ENCODE measurements around the gene ZNF593OS. TPM values are rescaled to one million over a fixed set of nuclear protein-coding genes. Genes with fewer than 3 reads are reported as not detected.
A peak's percentile ranks its signal among the peaks of the same experiment; 100 is the strongest.

ZNF593OS gene
- total RNA-seq, 1 experiment from 2014 or later = 1.6 TPM

GRCh38 chr1:26159743-26160039 is 11.9 kb downstream of the ZNF593OS start:
- DNase-seq (ENCODE audit: low spot score) = no peak

DNA sequence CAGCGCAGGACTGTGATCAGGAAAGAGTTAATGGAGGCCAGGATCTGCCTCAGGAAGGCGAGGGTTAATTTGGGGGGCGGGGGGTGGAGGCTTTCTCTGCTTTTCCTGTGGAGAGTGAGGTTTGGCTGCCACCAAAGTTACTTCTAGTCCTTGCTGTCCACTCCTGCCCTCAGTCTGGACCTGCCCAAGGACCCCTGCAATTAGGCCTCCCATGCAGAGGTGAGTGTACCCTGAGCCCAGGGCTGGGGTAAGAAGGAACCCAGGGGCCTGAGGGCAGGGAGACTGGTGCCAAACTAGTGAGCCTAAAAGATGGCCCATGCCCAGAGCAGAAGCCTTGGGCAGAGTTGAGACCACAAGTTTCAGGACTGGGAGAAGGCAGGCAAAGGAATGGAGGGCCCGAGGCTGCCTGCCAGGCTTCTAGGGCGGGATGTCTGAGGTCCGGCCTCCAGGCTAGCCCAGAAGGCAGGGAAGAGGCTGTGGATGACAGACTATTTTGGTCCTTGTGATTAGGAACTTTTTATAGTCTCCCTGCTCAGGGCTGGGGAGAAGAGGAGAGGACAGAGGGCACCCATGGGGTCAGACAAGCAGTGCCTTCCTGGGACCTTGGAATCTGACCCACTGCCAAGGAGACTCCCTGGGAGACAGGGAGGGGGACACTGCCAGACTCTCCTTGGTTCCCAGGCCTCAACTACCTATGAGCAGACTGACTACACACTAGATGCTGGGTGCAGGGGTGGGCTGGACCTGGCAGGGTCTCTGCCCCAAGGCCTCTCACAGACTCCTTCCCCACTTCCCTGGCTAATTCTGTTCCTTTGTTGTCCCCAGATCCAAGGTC is 12.5 kb downstream of the ZNF593OS start, which contains the start of gene FAM110D:
Gene FAM110D (plus strand): TSS at position 172 of the 835 bp plus-strand sequence. CDS start 2,213 bp downstream, outside the sequence.
- DNase-seq (ENCODE audit: low spot score) = no peak

- no peak for DNase-seq (ENCODE audit: low spot score)
Observed at GRCh38 chr1:26158271-26158907, 13.2 kb downstream of the ZNF593OS start.

- no peak for DNase-seq (ENCODE audit: low spot score)
Observed at GRCh38 chr1:26156285-26157038, 15.2 kb downstream of the ZNF593OS start.

- DNase-seq (ENCODE audit: low spot score) = no peak
Observed at GRCh38 chr1:26155370-26156284, 16.0 kb downstream of the ZNF593OS start.

GRCh38 chr1:26154750-26155149 is 16.9 kb downstream of the ZNF593OS start:
- DNase-seq (ENCODE audit: low spot score) = no peak

- DNase-seq (ENCODE audit: low spot score) = no peak
Observed at GRCh38 chr1:26153966-26154532, 17.6 kb downstream of the ZNF593OS start.

- no peak for DNase-seq (ENCODE audit: low spot score)
Observed at GRCh38 chr1:26148887-26149286, 22.7 kb downstream of the ZNF593OS start.

DNA sequence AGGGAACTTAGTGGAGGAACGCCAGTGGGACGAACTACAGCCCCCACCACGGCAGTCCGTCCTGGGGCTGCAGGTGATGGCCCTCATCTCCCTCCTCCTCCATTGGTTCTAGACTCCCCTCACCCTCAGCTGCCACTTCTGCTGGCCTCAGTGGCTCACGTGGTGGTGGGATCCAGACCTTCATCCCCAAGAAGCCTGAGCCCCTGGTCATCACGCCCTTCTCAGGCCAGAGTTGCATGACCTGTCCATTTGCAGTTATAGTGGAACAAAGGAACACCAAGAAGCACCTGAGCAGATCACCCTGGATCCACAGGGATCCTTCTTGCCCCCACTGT is 25.7 kb downstream of the ZNF593OS start:
- DNase-seq (ENCODE audit: low spot score) = no peak

DNA sequence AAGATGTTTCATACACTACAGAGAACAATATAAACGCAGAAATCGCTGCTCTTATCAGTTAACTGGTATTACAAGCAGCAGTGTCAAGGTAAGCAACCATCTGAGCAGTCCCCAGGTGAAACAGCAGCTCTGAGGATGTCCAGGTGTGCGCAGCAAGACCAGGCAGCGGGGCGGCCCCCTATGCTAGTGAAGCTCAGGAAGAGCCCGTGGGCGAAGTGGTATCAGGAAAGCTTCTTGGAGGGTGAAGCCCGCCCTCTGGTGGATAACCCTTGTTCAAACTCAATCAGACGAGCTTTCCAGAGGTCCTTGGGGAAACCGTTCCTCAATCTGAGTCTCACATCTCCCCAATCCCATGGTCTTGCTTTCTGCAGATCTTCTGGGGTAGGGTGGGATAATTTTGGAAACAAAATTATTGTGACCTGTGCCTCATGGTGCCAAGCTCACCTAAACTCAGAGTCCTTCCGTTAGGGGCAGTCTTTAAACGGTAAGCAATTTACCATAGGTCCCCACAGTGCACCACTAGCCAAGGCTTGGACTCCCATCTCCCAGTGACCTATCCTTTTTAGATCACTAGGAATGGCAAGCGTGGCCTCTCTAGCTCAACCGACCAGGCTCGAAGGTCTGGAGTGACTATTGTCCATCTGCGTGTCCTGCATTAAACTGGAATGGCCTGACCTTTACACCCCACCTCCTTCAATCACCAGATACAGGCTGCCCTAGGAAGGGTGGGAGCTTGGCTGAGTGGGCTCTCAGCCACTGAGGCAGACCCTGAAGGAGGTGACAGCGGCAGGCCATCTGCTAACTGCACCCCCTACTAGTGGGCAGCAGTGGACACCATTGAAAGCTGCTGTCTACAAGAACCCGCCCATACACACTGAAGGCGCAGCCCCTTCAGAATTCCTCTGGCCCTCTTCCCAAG is 26.3 kb downstream of the ZNF593OS start:
- peak; percentile 96 for DNase-seq (ENCODE audit: low spot score)

- no peak for DNase-seq (ENCODE audit: low spot score)
Observed at GRCh38 chr1:26142159-26142558, 29.5 kb downstream of the ZNF593OS start.

DNA sequence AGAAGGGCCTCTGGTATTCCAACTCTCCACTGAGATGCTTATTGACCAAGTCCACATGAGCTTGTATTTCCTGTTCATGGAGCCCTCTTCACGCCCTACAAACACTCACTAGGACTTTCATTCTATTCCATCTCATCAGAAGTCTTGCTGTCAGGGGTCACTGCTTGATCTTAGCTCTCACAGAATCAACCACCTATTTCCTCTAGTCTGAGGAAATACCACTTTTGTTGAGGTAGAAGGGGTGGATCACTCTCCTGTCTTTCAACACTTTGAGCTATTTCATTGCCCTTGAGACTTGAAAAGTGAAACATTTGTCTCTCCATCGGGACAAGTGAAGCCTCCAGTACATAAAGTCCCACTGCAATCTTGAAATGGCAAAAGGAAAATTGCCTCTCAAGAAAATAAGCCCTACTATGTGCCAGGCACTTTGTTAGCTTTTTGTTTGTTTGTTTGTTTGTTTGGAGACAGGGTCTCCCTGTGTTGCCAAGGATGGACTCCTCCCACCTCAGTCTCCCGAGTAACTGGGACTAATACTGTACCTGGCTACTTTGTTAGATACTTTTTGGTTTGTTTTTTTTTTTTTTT is 32.6 kb downstream of the ZNF593OS start:
- DNase-seq (ENCODE audit: low spot score) = peak; percentile 9

DNA sequence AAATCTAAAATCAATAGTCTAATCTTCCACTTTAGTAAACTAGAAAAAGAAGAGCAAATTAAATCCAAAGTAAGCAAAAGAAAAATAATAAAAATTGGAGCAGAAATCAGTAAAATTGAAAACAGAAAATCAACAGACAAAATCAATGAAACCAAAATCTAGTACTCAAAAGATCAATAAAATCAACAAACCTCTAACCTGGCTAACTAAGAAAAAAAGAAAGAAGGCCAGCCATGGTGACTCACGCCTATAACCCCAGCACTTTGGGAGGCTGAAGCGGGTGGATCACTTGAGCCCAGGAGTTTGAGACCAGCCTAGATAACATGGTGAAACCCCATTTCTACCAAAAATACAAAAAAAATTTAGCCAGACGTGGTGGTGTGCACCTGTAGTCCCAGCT is 37.2 kb downstream of the ZNF593OS start:
- no peak for DNase-seq (ENCODE audit: low spot score)

- no peak for DNase-seq (ENCODE audit: low spot score)
Observed at GRCh38 chr1:26132834-26133167, 38.8 kb downstream of the ZNF593OS start.

DNA sequence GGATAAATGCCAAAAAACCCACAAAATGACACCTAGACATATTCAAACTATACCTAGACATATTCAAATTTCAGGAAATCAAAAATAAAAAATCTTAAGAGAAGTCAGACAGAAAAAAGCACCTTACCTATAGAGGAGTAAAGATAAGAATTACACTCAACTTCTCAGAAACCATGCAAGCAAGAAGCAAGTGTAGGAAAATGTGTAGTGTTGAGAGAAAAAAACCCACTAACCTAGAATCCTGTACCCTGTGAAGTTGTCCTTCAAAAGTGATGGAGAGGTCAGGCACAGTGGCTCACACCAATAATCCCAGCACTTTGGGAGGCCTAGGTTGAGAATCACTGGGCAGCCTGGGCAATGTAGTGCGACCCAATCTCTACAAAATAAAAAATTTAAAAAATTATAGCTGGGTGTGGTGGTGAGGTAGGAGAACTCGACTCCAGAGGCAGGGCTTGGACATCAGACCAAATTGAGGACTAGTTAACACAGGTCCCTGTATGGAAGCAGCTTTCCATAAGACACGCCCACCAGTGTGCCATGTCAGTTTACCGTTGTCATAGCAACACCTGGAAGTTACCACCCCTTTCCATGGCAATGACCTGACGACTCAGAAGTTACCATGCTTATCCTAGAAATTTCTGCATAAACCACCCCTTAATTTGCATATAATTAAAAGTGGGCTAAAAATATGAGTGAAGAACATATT is 39.4 kb downstream of the ZNF593OS start:
- peak; percentile 51 for DNase-seq (ENCODE audit: low spot score)

DNA sequence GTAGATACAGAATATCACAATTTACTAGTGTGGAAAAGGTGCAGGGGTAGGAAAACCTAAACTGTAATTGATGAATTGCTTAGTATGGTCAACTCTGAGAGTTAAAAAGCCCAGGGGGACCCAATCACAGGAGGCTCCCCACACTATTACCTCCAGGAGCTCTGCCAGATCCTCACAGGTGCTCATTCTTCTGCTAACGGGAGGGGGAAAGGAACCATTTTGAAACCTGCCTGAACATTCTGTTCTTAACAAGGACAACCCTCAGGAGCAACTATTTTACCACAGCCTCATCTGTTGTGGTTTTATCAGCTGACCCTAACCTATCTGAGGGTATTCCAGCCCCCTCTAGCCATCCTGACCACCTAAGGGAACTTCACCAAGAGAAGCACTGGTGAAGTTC is 40.9 kb downstream of the ZNF593OS start:
- DNase-seq (ENCODE audit: low spot score) = no peak

DNA sequence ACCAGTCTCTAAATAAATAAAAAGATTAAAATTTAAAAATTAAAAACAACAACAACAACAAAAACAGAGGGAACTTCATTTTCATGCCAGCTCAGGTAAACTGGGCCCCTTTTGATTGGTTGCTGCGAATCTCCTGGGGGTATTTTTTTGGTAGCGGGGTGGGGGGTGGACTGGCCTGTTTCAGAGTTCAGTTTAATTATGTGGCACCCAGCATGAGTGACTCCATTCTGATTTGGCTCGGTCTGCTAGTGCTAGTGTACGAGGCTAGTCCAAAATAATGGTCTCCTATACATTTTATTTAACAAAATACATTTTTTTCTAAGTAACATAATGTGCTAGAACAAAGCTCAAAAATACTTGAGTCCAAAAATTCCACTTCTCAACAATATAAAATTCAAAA is 41.9 kb downstream of the ZNF593OS start:
- no peak for DNase-seq (ENCODE audit: low spot score)

DNA sequence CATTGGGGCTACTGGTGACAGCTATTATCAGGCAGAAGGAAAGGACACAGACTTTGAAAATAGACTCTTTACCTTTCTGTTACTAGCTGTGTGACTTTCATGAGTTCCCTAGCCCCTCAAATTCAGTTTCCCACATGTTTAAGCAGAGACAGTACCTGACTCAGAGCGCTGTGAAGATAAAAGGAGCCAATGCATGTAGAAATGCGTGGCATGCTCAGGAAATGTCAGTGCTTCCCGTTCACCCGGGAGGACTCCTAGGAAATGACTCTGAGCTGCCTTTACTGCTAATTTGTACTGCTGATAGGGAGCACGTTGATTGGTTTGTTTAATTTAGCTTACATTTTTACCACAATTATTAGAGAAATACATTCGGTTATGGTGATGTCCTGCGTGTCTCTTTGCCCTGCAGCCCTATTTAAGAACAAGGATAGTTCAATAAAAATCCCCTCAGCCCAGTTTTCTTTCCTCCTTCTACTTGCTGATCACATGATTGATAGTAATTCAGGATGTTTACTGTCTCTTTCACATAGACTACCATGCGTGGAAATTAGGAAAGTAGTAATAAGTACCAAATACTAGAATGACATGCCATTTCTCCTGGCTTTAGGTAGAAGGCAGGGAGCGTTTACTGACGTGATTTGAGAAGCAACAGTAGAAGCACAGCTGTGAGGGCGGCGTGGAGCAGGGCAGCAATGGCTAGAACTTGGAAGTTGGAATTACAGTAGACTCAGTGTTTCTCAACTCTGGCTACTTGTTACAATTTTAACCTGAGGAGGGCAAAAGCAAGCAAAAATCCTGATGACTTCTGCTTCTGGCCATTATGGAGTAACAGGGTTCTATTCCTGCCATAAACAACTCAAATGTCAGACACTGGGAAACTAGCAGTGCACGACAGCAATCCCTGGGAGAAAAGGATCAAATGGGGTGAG is 44.1 kb downstream of the ZNF593OS start:
- peak; percentile 27 for DNase-seq (ENCODE audit: low spot score)
